ENCODE data around the gene MFNG. TPM values are rescaled to one million over a fixed set of nuclear protein-coding genes. Genes with fewer than 3 reads are reported as not detected.

Gene MFNG
- polyA plus RNA-seq, 1 donor from 2014 or later: 0.17 TPM

DNA sequence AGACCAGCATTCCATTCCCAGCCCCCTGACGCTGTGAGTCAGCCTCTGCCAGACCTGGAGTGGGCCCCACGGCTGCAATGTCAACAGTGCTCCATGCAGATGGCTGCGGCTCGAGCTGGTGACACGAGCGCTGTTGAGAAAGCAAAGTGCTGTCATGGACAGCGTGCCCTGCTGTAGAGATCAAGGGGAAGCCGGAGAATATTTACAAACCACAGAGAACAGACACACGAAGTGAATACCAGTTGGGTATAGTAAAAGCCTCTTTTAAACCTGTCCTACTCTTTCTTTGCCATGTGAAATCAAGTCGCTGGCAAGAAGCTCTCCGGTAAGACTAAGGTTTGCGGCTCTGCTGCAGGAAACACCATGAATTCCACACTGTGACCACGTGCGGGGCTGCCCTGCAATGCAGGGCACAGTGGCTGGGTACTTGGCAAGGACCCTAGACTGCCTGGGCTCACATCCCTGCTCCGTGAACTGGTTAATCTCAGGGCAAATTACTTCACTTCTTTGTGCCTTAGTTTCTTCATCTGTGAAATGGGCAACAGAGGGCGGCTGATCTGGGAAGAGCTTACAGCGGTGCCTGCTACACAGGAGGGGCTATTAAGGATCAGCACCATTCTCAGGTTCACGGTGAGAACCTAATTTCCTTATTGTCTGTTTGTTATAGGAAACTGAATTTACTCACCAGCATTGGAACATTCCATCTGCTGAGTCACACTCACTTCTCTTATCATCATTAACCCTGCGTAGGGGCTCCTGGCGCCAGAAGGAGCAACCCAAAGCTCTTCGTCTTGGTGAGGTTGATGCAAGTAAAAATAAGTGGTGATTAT is 31.1 kb downstream of the MFNG start:
- Histone ChIP-seq H3K9me2 (ENCODE audit: insufficient read depth, low read length) (no peaks in the 10 kb centered on the region), H3K27me3 (ENCODE audit: insufficient read depth, low read depth, low read length) (no peaks in the 10 kb centered on the region), H4K20me1 (ENCODE audit: insufficient read depth) (no peaks in the 10 kb centered on the region), H3K36me3 (ENCODE audit: insufficient read depth, low read length) (no peaks in the 10 kb centered on the region), H2AFZ (ENCODE audit: low read depth, low read length) (no peak overlapping the region), H3K9ac (ENCODE audit: low read length) (no peak overlapping the region), H3K9me3 (ENCODE audit: low read length) (no peaks in the 10 kb centered on the region), H3K4me2 (ENCODE audit: low read length) (no peak overlapping the region), H3K4me3 (ENCODE audit: low read length) (no peak overlapping the region), H3K27ac (ENCODE audit: low read length) (no peak overlapping the region), H3K79me2 (replicated peaks; ENCODE audit: insufficient read depth, low read length) (no peaks in the 10 kb centered on the region), H3F3A (ENCODE audit: insufficient read depth, low read length, poor library complexity, severe bottlenecking) (no peaks in the 10 kb centered on the region)
- TF ChIP-seq SMC3 (conservative IDR thresholded peaks at IDR 0.05; ENCODE audit: poor library complexity) (no peak), MXI1 (conservative IDR thresholded peaks at IDR 0.05; ENCODE audit: poor library complexity, severe bottlenecking) (no peak), RAD21 (conservative IDR thresholded peaks at IDR 0.05) (no peak), POLR2AphosphoS5 (IDR thresholded peaks at IDR 0.05) (no peak), EP300 (conservative IDR thresholded peaks at IDR 0.05; ENCODE audit: poor library complexity, severe bottlenecking) (no peak), TAF1 (IDR thresholded peaks at IDR 0.05; ENCODE audit: low read depth) (no peak), EZH2 (IDR thresholded peaks at IDR 0.05; ENCODE audit: borderline replicate concordance, insufficient read depth, low read length, poor library complexity, severe bottlenecking) (no peak)
- TF ChIP-seq, protein P1, sequence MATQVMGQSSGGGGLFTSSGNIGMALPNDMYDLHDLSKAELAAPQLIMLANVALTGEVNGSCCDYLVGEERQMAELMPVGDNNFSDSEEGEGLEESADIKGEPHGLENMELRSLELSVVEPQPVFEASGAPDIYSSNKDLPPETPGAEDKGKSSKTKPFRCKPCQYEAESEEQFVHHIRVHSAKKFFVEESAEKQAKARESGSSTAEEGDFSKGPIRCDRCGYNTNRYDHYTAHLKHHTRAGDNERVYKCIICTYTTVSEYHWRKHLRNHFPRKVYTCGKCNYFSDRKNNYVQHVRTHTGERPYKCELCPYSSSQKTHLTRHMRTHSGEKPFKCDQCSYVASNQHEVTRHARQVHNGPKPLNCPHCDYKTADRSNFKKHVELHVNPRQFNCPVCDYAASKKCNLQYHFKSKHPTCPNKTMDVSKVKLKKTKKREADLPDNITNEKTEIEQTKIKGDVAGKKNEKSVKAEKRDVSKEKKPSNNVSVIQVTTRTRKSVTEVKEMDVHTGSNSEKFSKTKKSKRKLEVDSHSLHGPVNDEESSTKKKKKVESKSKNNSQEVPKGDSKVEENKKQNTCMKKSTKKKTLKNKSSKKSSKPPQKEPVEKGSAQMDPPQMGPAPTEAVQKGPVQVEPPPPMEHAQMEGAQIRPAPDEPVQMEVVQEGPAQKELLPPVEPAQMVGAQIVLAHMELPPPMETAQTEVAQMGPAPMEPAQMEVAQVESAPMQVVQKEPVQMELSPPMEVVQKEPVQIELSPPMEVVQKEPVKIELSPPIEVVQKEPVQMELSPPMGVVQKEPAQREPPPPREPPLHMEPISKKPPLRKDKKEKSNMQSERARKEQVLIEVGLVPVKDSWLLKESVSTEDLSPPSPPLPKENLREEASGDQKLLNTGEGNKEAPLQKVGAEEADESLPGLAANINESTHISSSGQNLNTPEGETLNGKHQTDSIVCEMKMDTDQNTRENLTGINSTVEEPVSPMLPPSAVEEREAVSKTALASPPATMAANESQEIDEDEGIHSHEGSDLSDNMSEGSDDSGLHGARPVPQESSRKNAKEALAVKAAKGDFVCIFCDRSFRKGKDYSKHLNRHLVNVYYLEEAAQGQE (IDR thresholded peaks at IDR 0.05; ENCODE audit: borderline replicate concordance): no peak
- TF ChIP-seq, protein P2, sequence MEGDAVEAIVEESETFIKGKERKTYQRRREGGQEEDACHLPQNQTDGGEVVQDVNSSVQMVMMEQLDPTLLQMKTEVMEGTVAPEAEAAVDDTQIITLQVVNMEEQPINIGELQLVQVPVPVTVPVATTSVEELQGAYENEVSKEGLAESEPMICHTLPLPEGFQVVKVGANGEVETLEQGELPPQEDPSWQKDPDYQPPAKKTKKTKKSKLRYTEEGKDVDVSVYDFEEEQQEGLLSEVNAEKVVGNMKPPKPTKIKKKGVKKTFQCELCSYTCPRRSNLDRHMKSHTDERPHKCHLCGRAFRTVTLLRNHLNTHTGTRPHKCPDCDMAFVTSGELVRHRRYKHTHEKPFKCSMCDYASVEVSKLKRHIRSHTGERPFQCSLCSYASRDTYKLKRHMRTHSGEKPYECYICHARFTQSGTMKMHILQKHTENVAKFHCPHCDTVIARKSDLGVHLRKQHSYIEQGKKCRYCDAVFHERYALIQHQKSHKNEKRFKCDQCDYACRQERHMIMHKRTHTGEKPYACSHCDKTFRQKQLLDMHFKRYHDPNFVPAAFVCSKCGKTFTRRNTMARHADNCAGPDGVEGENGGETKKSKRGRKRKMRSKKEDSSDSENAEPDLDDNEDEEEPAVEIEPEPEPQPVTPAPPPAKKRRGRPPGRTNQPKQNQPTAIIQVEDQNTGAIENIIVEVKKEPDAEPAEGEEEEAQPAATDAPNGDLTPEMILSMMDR (IDR thresholded peaks at IDR 0.05; ENCODE audit: poor library complexity, severe bottlenecking): no peak

DNA sequence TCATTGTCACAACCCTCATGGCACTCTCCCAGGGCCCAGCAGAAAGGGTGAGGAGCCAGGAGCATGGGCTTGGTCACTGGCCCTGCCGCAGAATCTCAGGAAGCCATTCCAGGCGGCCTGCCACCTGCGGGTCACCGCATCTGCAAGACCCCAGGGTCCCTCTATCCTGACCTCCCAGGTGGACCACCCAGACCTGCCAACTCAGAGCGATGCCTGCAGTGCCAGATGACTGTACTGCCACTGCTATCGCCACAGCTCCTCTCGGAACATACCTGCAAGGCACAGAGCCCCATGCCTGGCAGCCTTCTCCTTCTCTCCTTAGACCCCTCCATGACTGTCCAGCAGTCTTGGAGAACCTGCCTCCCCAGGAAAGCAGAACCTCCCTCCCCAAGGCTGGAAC is 32.5 kb downstream of the MFNG start:
- Histone ChIP-seq H3K4me3 (ENCODE audit: low read length) (no peak overlapping the region), H3K9me3 (ENCODE audit: low read length) (no peaks in the 10 kb centered on the region), H2AFZ (ENCODE audit: low read depth, low read length) (no peak overlapping the region), H3K9me2 (ENCODE audit: insufficient read depth, low read length) (no peaks in the 10 kb centered on the region), H3K27ac (ENCODE audit: low read length) (no peak overlapping the region), H3K9ac (ENCODE audit: low read length) (no peak overlapping the region), H3K36me3 (ENCODE audit: insufficient read depth, low read length) (no peaks in the 10 kb centered on the region), H3K27me3 (ENCODE audit: insufficient read depth, low read depth, low read length) (no peaks in the 10 kb centered on the region), H3K79me2 (replicated peaks; ENCODE audit: insufficient read depth, low read length) (no peaks in the 10 kb centered on the region), H3F3A (ENCODE audit: insufficient read depth, low read length, poor library complexity, severe bottlenecking) (no peaks in the 10 kb centered on the region), H3K4me2 (ENCODE audit: low read length) (no peak overlapping the region), H4K20me1 (ENCODE audit: insufficient read depth) (no peaks in the 10 kb centered on the region)
- TF ChIP-seq EZH2 (IDR thresholded peaks at IDR 0.05; ENCODE audit: borderline replicate concordance, insufficient read depth, low read length, poor library complexity, severe bottlenecking) (no peak), EP300 (conservative IDR thresholded peaks at IDR 0.05; ENCODE audit: poor library complexity, severe bottlenecking) (no peak), SMC3 (conservative IDR thresholded peaks at IDR 0.05; ENCODE audit: poor library complexity) (no peak), MXI1 (conservative IDR thresholded peaks at IDR 0.05; ENCODE audit: poor library complexity, severe bottlenecking) (no peak), RAD21 (conservative IDR thresholded peaks at IDR 0.05) (no peak), TAF1 (IDR thresholded peaks at IDR 0.05; ENCODE audit: low read depth) (no peak), POLR2AphosphoS5 (IDR thresholded peaks at IDR 0.05) (no peak)
- TF ChIP-seq, protein P2 (IDR thresholded peaks at IDR 0.05; ENCODE audit: poor library complexity, severe bottlenecking): no peak
- TF ChIP-seq, protein P1 (IDR thresholded peaks at IDR 0.05; ENCODE audit: borderline replicate concordance): no peak

Measured in neural cell (in vitro differentiated cells).